ENCODE results near the gene SNRK.

GRCh38 chr3:43302116-43302880, 16.0 kb downstream of the SNRK start:
- TF ChIP-seq CTCF (IDR thresholded peaks at IDR 0.05), result no peak
- TF ChIP-seq POLR2A (IDR thresholded peaks at IDR 0.05), result no peak

Measured in testis (tissue), 2 donors.